Stimulated activated CD4-positive, alpha-beta T cell treated with anti-CD3 and anti-CD28 coated beads, Interleukin-4, amount 100 ng/mL, for 1 hour (primary cell): ENCODE measurements around the gene SIK2.

Experiments used
- DNase-seq: peaks from one replicate; pipeline ENCODE4 v3.0.0-alpha.2; 2020

The SIK2 gene

DNA sequence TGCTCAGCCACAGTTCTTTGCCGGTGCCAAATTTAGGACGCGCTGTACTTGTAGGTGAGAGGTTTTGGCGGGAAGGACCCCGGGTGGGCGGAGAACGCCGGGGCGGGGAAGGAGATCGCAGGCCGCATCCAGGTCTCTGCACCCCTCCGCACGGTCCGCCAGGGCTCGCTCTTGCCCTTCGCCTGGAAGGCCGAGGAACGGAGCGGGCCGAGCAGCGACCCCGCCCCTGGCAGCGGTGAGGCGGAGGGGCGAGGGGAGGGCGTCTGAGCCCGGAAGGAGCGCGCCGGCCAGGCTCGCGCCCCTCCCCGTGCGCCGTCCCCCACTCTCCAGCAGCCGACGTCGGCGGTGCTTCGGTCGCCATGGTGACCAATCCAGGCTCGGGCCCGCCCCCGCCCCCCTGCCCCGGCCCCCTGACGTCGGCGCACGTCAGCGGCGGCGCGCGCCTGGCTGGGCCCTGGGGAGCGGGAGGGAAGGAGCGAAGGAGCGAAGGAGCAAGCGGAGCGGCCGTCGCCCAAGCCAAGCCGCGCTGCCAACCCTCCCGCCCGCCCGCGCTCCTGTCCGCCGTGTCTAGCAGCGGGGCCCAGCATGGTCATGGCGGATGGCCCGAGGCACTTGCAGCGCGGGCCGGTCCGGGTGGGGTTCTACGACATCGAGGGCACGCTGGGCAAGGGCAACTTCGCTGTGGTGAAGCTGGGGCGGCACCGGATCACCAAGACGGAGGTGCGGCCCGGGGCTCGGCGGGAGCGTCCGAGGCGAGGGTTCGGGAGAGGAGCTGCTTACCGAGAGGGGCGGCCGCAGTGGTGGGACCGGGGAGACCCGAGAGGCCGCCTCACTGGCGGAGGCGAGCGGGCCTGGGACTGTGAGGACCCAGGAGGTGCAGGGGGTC, at the start of gene SIK2:
Gene SIK2, plus strand, starts transcription at position 471 of the 886 bp plus-strand sequence. Its CDS starts 115 bp downstream, at position 586.
- DNase-seq, result peak; percentile 83

DNA sequence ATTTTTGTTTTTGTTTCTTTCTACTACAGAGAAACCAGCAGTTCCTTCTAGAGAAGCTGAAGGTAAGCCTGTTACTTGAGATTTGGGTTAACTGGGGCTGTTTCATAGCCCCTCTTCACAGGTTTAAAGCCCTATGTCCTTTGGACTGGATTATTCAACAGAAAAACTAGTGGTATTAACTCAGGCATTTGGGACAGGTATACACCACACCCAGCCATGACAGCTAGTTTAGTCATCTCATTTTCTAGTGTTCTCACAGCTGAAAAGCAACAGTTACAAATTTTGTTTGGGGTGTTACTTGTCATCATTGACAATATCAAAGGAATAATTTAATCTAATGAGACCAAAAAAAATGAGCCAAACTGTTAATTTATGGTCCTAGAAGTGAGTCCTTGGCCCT, 47.7 kb upstream of the SIK2 start:
- DNase-seq, result no peak

DNA sequence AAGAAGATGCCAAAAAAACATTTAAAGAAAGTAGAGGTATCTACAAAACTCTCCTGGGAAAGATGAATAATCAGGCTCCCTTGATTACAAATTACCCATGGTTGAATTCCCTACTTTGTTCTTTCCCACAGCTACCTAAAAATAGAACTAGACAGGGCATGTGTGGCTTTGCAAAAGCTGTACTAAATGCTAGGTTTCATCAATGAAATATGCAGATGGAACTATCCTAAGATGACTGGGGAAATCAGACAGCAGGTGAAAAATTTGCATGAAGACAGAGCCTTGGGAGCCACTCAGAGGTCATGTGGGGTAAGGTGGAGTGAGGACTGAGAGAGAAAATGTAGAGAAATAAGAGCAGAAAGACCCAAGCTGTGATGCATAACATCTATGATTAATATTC, 47.0 kb upstream of the SIK2 start:
- no peak for DNase-seq

DNA sequence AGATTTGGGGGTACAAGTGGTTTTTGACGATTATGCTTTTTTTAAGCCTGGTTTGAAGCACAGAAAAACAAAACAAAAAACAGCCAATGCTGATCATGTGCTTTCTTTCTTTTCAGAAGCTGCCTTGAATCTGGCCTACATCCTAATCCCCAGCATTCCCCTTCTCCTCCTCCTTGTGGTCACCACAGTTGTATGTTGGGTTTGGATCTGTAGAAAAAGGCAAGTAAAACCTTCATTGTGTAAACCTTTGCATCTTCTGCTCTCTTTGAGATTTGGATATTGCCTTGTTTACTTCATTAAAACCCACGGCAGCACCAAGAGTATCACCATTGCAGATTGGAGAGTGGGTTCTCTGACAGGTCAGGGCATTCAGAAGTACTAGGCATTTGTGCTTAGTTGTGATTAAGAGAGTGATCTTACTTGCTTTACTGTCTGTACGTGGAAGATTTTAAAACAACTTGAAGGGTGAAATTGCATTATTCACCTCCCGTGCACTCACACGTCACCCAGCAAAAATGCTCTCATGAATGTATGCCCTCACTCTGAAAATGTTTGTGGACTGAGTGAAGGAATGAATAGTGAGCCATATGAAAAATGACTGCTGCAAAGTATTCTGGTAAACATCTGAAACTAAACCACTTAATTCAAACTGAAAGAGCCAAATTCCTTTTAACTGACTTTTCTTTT, 44.7 kb upstream of the SIK2 start:
- DNase-seq, result no peak

DNA sequence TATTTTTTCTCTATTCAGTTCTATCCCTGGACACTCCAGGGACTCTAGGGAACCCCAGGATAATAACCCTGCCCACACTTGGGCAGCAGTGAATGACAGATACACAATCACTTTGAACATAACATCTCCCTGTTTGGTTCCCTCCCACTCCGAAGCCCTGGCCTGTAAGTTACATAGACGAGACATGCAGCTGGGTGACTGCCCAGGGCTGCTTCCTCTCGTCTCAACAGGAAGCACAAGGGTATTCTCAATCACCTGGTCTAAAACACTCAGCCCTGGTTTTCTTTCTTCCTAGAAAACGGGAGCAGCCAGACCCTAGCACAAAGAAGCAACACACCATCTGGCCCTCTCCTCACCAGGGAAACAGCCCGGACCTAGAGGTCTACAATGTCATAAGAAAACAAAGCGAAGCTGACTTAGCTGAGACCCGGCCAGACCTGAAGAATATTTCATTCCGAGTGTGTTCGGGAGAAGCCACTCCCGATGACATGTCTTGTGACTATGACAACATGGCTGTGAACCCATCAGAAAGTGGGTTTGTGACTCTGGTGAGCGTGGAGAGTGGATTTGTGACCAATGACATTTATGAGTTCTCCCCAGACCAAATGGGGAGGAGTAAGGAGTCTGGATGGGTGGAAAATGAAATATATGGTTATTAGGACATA, 42.3 kb upstream of the SIK2 start:
- DNase-seq, result no peak

DNA sequence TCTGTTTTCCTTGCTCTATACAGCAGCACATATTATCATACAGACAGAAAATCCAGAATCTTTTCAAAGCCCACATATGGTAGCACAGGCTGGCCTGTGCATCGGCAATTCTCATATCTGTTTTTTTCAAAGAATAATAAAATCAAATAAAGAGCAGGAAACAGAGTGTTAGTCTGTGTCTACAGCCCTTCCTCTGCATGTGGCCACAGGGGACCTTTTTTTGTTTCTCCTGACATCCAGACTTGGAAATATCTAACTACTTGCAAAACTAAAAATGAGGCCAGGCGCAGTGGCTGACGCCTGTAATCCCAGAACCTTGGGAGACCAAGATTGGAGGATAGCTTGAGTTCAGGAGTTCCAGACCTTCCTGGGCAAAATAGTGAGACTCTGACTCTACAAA, 41.4 kb upstream of the SIK2 start:
- DNase-seq, result no peak

DNA sequence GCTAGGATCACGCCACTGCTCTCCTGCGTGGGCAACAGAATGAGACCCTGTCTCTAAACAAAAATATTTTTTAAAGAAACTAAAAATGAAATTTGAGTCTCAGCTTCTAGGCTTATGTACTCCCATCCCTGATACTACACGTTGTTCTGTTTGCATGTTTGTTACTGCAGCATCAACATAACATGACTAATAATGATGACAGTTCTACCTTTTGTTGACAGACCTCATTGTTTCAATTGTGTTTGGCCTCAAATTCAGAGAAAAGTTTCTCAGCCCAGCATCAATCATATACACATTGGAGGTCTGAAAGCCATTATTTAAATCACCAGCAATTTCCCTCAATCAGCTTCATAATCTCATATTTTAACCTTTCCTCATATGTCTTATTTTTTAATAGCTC, 40.9 kb upstream of the SIK2 start:
- no peak for DNase-seq

DNA sequence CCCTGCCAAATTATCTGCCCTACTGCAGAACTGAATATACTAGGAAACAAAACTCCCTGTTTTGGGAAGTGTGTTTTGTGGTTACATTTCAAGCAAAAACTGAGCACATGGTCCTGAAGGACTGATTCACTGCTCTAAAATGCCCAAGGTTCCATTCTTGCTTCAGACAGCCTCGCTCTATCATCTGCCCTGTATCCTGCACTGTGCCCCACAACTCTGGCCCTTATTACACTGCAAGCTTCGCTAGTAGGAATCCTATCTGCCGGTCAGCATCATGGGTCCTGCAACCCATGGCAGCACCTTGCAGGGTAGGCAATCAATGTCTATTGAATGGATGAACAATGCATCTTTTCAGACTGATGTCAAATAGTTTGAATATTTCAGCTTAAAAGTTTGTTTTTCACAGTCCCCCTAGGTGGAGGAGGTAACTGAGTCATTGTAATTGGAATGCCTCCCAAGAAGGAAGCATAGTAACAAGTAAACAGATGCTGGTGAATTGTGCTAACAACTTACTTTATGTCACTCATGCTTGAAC, 40.4 kb upstream of the SIK2 start:
- DNase-seq, result no peak

DNA sequence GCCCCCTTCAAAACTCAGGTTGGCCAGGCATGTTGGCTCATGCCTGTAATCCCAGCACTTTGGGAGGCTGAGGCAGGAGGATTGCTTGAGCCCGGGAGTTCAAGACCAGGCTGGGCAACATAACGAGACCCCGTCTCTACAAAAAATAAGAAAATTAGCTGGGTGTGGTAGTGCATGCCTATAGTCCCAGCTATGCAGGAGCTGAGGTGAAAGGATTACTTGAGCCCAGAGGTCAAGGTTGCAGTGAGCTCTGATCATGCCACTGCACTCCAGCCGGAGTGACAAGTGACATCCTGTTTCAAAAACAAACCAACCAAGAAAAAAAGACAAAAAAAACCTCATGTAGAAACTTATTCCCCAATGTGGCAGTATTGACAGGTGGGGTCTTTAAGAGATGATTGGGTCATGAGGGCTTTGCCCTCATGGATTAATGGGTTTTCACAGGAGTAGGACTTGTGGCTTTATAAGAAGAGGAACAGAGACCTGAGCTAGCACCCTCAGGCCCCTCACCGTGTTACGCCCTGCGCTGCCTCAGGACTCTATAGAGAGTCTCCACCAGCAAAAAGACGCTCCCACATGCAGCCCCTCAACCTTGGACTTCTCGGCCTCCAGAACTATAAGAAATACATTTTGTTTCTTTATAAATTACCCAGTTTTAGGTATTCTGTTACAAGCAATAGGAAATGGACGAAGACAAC, 39.4 kb upstream of the SIK2 start:
- no peak for DNase-seq

DNA sequence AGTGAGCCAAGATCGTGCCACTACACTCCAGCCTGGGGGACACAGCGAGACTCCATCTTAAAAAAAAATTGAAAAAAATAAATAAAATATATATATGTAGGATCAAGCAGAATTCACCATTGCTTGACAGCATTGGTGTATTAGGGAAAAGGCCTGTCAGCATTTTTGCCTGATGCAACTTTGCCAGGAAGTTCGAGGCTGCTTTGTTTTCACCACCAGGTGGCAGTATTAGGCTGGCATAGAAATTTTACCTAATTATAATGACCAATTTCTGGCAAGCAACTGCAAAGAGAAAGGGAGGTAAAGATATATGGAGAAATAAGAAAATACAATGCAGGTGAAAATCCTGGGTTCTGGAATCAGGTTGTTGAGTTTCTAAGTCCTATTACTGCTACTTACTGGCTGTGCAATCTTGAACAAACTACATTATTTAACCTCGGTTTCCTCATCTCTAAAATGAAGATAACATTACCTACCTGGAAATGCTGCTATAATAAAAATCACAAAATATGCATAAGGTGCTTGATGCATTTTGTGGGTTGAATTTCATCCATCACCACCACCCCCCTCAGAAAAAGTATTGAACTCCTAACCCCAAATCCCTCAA, 37.0 kb upstream of the SIK2 start:
- DNase-seq, result peak; percentile 48

DNA sequence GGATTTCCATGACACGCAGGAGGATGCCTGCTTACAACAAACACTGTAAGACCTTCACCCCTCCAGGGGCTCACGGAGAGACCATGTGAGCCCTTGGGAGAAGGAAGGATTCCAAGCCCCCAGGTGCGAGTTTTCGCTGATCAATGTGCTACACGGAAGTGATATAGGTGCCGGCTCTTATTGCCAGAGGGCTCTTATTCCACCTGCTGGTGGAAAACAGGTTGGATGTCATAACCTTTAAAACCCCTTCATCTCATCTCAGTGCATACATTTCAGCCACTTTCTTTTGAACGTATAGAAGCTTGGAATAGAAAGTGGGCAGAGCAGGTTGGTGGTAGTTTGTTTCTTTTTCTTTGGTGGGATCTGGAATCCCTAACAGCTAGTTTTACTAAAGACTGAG, 35.9 kb upstream of the SIK2 start:
- DNase-seq, result no peak

DNA sequence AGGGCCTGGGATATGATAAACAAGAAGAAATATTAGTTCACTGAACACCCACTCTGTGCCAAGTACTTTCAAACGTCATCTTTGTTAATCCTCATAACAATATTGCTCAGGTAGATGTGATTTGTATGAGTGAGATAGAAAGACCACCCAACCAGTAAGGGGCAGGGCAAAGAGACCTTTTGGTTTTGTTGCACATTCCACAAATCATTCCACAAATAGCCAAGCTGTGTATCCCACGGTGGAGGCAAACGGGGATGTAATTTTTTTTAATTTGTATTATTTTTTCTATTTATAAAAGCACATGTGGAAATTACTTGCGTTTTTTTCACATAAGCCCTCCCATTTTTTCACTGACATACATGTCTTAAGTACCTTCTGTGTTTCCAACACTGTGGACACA, 32.8 kb upstream of the SIK2 start:
- no peak for DNase-seq

DNA sequence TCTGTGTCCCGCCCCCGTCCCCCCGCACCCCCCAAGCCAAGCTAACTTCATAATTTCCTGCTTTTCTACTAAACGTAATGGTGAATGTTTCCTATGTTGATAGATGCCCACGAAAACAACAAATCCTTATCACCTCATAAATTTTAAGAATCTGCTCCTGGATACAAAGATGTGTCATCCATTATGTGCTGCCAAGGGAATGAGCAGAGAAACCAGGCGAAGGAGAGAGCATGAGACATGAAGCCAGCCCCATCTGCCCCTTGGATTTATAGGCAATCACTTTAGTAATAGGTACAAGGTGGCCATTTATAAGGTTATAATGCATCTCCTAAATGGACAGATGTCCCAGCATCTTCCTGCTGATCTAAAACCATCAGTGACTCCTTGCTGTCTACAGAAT, 31.5 kb upstream of the SIK2 start:
- no peak for DNase-seq

DNA sequence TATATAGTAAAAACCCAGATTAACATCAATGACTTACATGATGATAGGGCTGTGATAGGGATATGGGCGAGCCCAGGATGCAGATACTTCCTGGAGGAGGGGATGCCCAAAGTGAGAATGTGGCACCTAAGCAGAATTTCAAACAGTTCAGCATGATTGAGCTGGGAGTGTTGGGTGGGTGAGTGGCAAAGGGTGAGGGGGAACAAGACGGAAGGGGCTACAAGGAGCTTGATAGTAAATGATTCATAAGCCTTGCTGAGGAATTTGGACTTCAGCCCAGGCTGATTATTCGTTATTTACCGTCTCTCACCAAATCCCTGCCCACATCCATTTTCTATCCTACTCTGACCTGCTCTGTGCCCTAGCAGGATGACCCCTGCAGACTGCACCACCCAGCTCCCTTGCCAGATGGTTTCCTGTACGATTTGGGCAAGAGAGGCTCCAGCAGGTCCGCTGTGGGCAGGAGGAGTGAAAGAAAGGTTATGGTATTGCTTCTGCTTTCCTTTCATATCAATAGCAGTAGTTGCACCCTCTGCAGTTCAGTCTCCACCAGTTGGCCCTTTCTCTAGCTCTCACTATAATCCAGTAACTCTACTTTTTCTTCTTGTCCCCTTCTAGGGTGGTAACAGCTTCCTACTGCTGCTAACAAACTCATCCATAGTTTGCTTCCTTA, 30.3 kb upstream of the SIK2 start:
- no peak for DNase-seq

DNA sequence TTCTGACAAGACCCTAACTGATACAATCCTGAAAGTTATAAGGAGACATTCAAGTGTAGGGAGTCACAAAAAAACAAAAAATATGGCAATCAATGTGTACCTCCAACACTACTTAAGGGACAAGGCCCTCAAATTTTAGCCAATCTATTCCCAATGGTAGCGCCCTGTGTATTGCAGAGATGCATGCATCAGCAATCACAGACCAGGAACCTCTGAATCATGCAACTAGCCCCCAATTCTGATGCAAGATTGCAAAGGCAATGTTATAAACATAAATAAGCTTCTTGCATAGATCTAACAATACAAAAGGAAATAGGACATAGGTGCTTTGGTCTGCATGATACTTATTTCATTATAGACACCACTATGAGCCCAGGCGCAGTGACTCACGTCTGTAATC, 29.7 kb upstream of the SIK2 start:
- no peak for DNase-seq

DNA sequence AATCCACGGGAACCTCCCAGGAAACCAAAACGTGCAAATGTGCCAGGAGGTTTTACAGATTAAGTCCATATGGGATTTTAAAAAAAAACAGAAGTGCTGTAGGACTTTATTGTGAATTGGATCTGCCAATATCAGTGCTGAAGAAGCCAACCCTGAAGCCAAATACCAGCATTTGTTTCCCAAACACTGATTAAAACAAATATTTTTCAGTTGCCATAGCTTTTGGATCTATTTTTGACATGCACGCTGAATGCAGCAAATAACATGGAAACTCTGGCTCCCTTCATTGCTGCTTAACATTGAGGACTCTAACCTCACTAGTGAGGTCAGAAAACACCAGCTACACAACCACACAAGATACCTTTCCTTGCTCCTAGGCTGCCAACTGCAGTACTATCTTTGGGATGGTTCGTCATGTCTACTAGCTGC, 28.4 kb upstream of the SIK2 start:
- DNase-seq, result no peak

DNA sequence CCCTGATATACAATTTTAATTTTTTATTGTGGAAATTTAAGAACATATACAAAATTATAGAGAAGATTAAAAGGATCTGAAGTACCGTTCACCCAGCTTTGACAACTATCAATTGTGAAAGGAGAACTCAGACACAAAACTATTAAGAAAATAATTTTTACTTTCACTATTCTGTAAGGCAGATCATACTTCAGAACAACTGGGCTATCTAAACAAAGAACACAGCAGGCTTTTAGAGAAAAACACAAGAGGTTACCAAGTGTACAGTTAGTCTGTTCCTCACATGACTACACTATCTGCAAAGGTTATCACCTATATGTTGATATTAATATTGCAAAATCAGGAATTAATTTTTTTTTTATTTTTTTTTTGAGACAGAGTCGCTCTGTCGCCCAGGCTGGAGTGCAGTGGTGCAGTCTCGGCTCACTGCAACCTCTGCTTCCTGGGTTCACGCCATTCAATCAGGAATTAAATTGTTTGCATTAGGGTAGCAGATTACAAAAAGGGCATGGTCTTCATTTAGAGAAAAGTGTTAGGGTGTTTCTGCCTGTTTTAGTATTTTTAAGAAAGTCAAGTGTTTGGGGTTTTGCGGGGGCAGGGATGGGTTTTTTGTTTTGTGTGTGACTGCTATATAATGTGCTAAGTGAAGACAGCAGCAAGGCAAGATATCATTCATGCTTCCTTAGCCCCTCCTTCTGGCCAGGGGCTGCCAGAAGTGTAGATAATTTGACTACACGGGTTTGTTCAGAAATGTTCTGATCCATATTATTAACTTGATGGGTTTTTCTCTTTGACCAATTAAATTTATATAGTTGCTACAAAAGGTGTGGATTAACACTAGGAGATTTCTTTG, 27.6 kb upstream of the SIK2 start:
- DNase-seq, result no peak

DNA sequence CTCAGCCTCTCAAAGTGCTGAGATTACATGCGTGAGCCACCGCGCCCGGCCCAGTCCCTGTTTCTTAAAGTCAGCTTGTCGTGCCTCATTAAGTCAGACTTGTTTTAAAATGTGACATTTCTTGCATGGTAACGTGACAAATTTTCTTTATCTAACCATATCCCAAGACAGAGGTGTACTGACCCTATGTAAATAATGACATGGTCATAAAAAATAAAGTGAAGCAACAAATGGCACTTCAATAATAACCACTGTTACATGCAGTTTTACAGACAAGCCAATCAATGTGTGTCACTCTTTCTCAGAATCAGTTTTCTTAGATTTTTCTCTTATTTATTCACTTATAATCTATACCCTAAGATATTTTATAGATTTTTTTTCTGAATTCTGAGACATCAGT, 26.5 kb upstream of the SIK2 start:
- DNase-seq, result no peak

DNA sequence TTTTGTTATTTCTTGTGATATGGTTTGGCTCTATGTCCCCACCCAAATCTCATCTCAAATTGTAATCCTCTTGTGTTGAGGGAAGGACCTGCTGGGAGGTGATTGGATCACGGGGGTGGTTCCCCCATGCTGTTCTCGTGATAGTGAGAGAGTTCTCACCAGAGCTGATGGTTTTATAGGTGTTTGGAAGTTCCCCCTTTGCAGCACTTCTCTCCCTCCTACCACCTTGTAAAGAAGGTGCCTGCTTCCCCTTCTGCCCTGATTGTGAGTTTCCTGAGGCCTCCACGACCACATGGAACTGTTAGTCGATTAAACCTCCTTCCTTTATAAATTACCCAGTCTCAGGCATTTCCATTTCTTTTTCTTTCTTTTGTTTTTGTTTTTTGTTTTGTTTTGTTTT, 24.4 kb upstream of the SIK2 start:
- DNase-seq, result no peak

DNA sequence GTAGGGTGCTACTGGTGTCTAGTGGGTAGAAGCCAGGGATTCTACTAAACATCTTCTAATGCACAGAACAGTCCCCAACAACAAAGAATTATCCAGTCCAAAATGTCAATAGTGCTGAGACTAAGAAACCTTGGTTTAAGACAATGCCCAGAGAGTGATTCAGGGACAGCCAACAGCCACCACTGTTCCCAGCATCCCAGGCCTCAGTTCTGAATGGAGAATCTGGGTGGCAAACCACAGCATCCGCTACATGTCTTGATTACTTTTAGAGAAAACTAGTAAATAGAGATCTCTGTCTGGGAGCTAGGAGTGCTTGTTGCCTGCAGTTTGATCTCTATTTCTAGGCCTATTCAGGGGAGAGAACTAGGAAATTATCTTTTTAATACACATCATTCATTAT, 20.9 kb upstream of the SIK2 start:
- no peak for DNase-seq

DNA sequence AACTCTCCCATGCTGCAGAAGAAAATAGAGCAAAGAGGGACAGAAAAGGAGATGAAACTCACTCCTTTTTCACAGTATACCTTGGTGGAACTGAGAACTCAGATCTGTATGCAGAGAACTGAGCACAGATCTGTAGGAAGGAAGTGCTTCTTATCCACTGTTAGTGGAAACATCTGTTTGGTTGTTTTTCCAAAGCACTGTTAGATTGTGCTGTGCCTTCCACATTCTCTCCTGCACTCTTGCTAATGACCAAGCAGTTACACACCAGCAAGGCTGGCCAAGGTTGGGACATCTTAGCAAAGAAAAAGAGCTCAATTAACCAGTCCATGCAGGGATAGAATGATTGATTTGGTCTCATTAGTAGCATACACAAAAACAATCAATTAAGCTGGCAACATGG, 20.1 kb upstream of the SIK2 start:
- DNase-seq, result no peak
